Heart right ventricle (tissue), 16 donors: Measurements from ENCODE around the gene SLC4A7. TPM values are rescaled to one million over a fixed set of nuclear protein-coding genes. Genes with fewer than 3 reads are reported as not detected.
"Not testable (repeated sequence)": the region's sequence is repeated elsewhere in the genome, so short reads cannot be mapped to it uniquely, and the experiment has no call there.

ENCODE experiments used
- ATAC-seq, 8 donors: fragments of 200-7000 bp; cut with Tn5 transposase; one replicate each; pipeline ENCODE4 v1.9.1; 2020; ENCODE audit warnings: mild to moderate bottlenecking in 8 of 8, moderate library complexity in 8 of 8, moderate number of reproducible peaks in 1 of 8
- DNase-seq, 2 donors: peaks; one replicate each; pipeline ENCODE4 v3.0.0-alpha.2; 2020
- H3K27ac ChIP-seq, 10 donors: fragments of 200-600 bp; sonication (generic) in 2 of 10; one replicate each; pipeline versions ENCODE4 v1.5.0 to v1.8.0; 2020 to 2022; ENCODE audit warnings: mild to moderate bottlenecking in 3 of 10
- H3K27me3 ChIP-seq, 7 donors: fragments of 200-600 bp; one replicate each; pipeline ENCODE4 v1.8.0; 2021 to 2022; ENCODE audit warnings: mild to moderate bottlenecking in 2 of 7
- H3K36me3 ChIP-seq, 9 donors: fragments of 200-600 bp; sonication (generic) in 1 of 9; one replicate each; pipeline versions ENCODE4 v1.5.0 to v1.8.0; 2020 to 2022; ENCODE audit warnings: mild to moderate bottlenecking in 2 of 9
- H3K4me1 ChIP-seq, 9 donors: fragments of 200-600 bp; sonication (generic) in 1 of 9; one replicate each; pipeline versions ENCODE4 v1.5.0 to v1.8.0; 2020 to 2022; ENCODE audit warnings: mild to moderate bottlenecking in 4 of 9
- H3K4me3 ChIP-seq, 10 donors: fragments of 200-600 bp; sonication (generic) in 2 of 10; one replicate each; pipeline versions ENCODE4 v1.5.0 to v1.8.0; 2020 to 2022; ENCODE audit warnings: mild to moderate bottlenecking in 7 of 10, moderate library complexity in 2 of 10
- H3K9me3 ChIP-seq, 11 donors: fragments of 200-600 bp in 10 of 11; sonication (generic) in 2 of 11; one replicate each; pipeline versions ENCODE4 v1.5.0 to v1.8.0; 2013 to 2022; ENCODE audit warnings: mild to moderate bottlenecking in 2 of 11, control low read depth in 1 of 11, moderate library complexity in 1 of 11
- WGBS, 2 donors: extraction: QIAGEN DNeasy Blood & Tissue Kit; methylation state at CpG; one replicate each; pipeline ENCODE4 v1.1.7; 2013; ENCODE audit warnings: inconsistent platforms in 1 of 2; 5-methylcytosine and 5-hydroxymethylcytosine counted together
- intact Hi-C, 10 donors: fragments of 100-400 bp; cut with DNase I; formaldehyde crosslinking; loops; one replicate each; pipeline versions ENCODE4 v1.11.1 to v1.14.2; 2022
- polyA plus RNA-seq, 2 donors: library from polyadenylated mRNA; stranded (reverse); fragments of 200-250 nt; gene quantifications; one replicate each; pipeline ENCODE4 v1.2.3, GENCODE V29; 2013
- total RNA-seq, 10 donors: library from RNA; stranded (reverse); fragmentation: NEBNext Ultra II Directional in 3 of 10; extraction: Animal tissue kit (Norgen Biotek cat#: 25700) in 3 of 10; gene quantifications; one replicate each; pipeline versions ENCODE4 v1.2.1 to v1.2.4, GENCODE V29; 2021 to 2023
- TF ChIP-seq, protein P1 (sequence below), 9 donors: fragments of 200-600 bp; sonication (generic) in 2 of 9; IDR thresholded peaks; one replicate each; pipeline versions ENCODE4 v1.5.0 to v1.8.0; 2021 to 2022; ENCODE audit warnings: antibody characterized with exemption in 9 of 9, mild to moderate bottlenecking in 5 of 9, moderate library complexity in 1 of 9
- donor health status: Arrhythmogenic right ventricular cardiomyopathy.
- donor health status: ischemic (EF 13 %, LVEDD 7.1; RV severe dilation, severe dysfunction).
- donor health status: healthy with polysubstance abuse.
- donor health status: DM: no; HTN: yes; CAD: no.
- donor health status: DM: no; HTN: no; CAD: no.
- donor health status: ischemic (EF 25% LVEDD 6.9; RV normal size, moderate dysfunction).
- donor health status: ischemic (EF 25% LVEDD 5.7; RV mildly dilated, moderate dysfunction).
- donor health status: healthy.
- donor health status: DM: yes; HTN: yes; CAD: no.
- donor health status: Ischemic cardiomyopathy.
- donor health status: ischemic (EF 35%, LVEDD 5.7; RV mildly dilated, moderate dysfunction).
- donor health status: nonischemic (EF 11% LVEDD 7.7; RV severe dilation, severe dysfunction).
- donor health status: DM: yes; HTN: yes; CAD: no.
- donor health status: PGD.
- donor health status: ischemic (EF 29% LVEDD 5.4; RV normal size, mild dysfunction).
- donor health status: nonischemic (EF 23%, LVEDD 6.1; RV moderate dilation, normal function).

Gene SLC4A7
- total and polyA plus RNA-seq, 12 donors = 3.0 to 18.7 (median 11.8) TPM

GRCh38 chr3:27425896-27426565 lies 58.2 kb downstream of the SLC4A7 start:
- Histone ChIP-seq H3K27me3 (no peaks in the 10 kb centered on the region), H3K36me3 (peaks cover 0 to 68% (median 10%) of the 10 kb centered on the region in 9 donors), H3K9me3 (no peaks in the 10 kb centered on the region), H3K4me1 (peaks cover 0 to 5% (median 0%) of the 10 kb centered on the region in 9 donors), H3K4me3 (no peak overlapping the region), H3K27ac (no peak overlapping the region)
- no peak for ATAC-seq
- intact Hi-C loops = no loop called here
- TF ChIP-seq, protein P1, sequence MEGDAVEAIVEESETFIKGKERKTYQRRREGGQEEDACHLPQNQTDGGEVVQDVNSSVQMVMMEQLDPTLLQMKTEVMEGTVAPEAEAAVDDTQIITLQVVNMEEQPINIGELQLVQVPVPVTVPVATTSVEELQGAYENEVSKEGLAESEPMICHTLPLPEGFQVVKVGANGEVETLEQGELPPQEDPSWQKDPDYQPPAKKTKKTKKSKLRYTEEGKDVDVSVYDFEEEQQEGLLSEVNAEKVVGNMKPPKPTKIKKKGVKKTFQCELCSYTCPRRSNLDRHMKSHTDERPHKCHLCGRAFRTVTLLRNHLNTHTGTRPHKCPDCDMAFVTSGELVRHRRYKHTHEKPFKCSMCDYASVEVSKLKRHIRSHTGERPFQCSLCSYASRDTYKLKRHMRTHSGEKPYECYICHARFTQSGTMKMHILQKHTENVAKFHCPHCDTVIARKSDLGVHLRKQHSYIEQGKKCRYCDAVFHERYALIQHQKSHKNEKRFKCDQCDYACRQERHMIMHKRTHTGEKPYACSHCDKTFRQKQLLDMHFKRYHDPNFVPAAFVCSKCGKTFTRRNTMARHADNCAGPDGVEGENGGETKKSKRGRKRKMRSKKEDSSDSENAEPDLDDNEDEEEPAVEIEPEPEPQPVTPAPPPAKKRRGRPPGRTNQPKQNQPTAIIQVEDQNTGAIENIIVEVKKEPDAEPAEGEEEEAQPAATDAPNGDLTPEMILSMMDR (IDR thresholded peaks at IDR 0.05) = no peak
- DNase-seq = no peak
- 97% methylated on average over 8 of the region's 8 CpGs for WGBS, 2 donors

- intact Hi-C loops, ATAC-seq: not testable (repeated sequence)
These were observed 59.2 kb downstream of the SLC4A7 start for GRCh38 chr3:27424812-27425521.

GRCh38 chr3:27423463-27423862 lies 60.7 kb downstream of the SLC4A7 start:
- no peak overlapping the region for H3K4me3 ChIP-seq
- peaks cover 0 to 4% (median 0%) of the 10 kb centered on the region in 9 donors for H3K4me1 ChIP-seq
- no peaks in the 10 kb centered on the region for H3K27me3 ChIP-seq
- DNase-seq = no peak
- no peak for ATAC-seq
- intact Hi-C loops = no loop called here
- H3K27ac ChIP-seq = no peak overlapping the region
- H3K36me3 ChIP-seq = peaks cover 0 to 68% (median 19%) of the 10 kb centered on the region in 9 donors
- TF ChIP-seq, protein P1 (IDR thresholded peaks at IDR 0.05) = no peak
- no peaks in the 10 kb centered on the region for H3K9me3 ChIP-seq
- 92 to 93% methylated on average over 5 of the region's 5 CpGs for WGBS, 2 donors

More at GRCh38 chr3:27424812-27425521, 59.2 kb downstream of the SLC4A7 start:
- H3K27ac ChIP-seq, H3K9me3 ChIP-seq, H3K27me3 ChIP-seq, H3K4me3 ChIP-seq, H3K4me1 ChIP-seq, DNase-seq: not testable (repeated sequence)
- H3K36me3 ChIP-seq = peaks cover 0 to 68% (median 13%) of the 10 kb centered on the region in 9 donors
- WGBS, 2 donors = 98 to 99% methylated on average over 13 of the region's 13 CpGs

- H3K27ac ChIP-seq = no peak overlapping the region
- intact Hi-C loops = no loop called here
- TF ChIP-seq, protein P1 (IDR thresholded peaks at IDR 0.05) = no peak
- no peak overlapping the region for H3K4me3 ChIP-seq
- ATAC-seq (no peak), DNase-seq (no peak)
- peaks cover 0 to 71% (median 19%) of the 10 kb centered on the region in 9 donors for H3K36me3 ChIP-seq
- WGBS, 2 donors = 78 to 84% methylated on average over 2 of the region's 2 CpGs
- H3K4me1 ChIP-seq = peaks cover 0 to 4% (median 0%) of the 10 kb centered on the region in 9 donors
- H3K27me3 ChIP-seq = no peaks in the 10 kb centered on the region
- H3K9me3 ChIP-seq = no peaks in the 10 kb centered on the region
These were observed 61.6 kb downstream of the SLC4A7 start for GRCh38 chr3:27422617-27423016.
